DND-41 (cell line): ENCODE measurements around the gene COPS4.

Source experiments
- ATAC-seq: fragments of 200-7000 bp; cut with Tn5 transposase; 3 replicates; pipeline ENCODE4 v1.9.1; 2021; ENCODE audit warnings: low read depth; ENCODE audit not compliant: insufficient read depth
- DNase-seq: peaks from one replicate; pipeline ENCODE4 v3.0.0-alpha.2; 2020
- H2AFZ ChIP-seq: 2 replicates; pipeline ENCODE4 v1.6.0; 2012; ENCODE audit warnings: low read depth, low read length
- H3K27ac ChIP-seq: 2 replicates; pipeline ENCODE4 v1.5.1; 2012; ENCODE audit warnings: low read length, inconsistent platforms
- H3K27me3 ChIP-seq: fragments of 200-600 bp; sonication (generic); 2 replicates; pipeline ENCODE4 v1.6.0; 2012; ENCODE audit warnings: low read length, mild to moderate bottlenecking, inconsistent platforms; ENCODE audit not compliant: insufficient read depth, poor library complexity
- H3K36me3 ChIP-seq: 2 replicates; pipeline ENCODE4 v1.5.1; 2012; ENCODE audit warnings: low read length, inconsistent platforms; ENCODE audit not compliant: insufficient read depth
- H3K4me1 ChIP-seq: 2 replicates; pipeline ENCODE4 v1.5.1; 2012; ENCODE audit warnings: mild to moderate bottlenecking, low read length; ENCODE audit not compliant: insufficient read depth
- H3K4me2 ChIP-seq: 2 replicates; pipeline ENCODE4 v1.6.0; 2012; ENCODE audit warnings: mild to moderate bottlenecking, moderate library complexity, low read length, inconsistent platforms; ENCODE audit not compliant: insufficient read depth
- H3K4me3 ChIP-seq, 2 experiments: fragments of 200-600 bp in 1 of 2; shearing (Covaris generic) in 1 of 2; 2 replicates each; pipeline ENCODE4 v1.5.1; 2012 to 2016; ENCODE audit warnings: inconsistent platforms in 2 of 2, low read length in 2 of 2, mild to moderate bottlenecking in 2 of 2, low read depth in 1 of 2, moderate library complexity in 1 of 2
- H3K79me2 ChIP-seq: 2 replicates; pipeline ENCODE4 v1.6.0; 2012; ENCODE audit warnings: low read length, inconsistent platforms; ENCODE audit not compliant: insufficient read depth
- H3K9ac ChIP-seq: 2 replicates; pipeline ENCODE4 v1.6.0; 2012; ENCODE audit warnings: low read depth, mild to moderate bottlenecking, inconsistent platforms, low read length, moderate library complexity
- H3K9me3 ChIP-seq: 2 replicates; pipeline ENCODE4 v1.5.1; 2012; ENCODE audit warnings: low read length, moderate library complexity, mild to moderate bottlenecking, inconsistent platforms; ENCODE audit not compliant: insufficient read depth, severe bottlenecking
- H4K20me1 ChIP-seq: 2 replicates; pipeline ENCODE4 v1.6.0; 2012; ENCODE audit warnings: low read length; ENCODE audit not compliant: insufficient read depth
- EZH2 ChIP-seq: IDR thresholded peaks from 3 replicates; pipeline ENCODE4 v1.6.1; 2012; ENCODE audit warnings: borderline replicate concordance, low read depth, mild to moderate bottlenecking, moderate library complexity, low read length, inconsistent platforms; ENCODE audit not compliant: severe bottlenecking
- TF ChIP-seq, protein P1 (sequence below): IDR thresholded peaks from 2 replicates; pipeline ENCODE4 v1.5.1; 2012; ENCODE audit warnings: borderline replicate concordance, low read length, moderate library complexity, mild to moderate bottlenecking; ENCODE audit not compliant: poor library complexity, severe bottlenecking; ENCODE audit errors: extremely low read depth

The COPS4 gene

DNA sequence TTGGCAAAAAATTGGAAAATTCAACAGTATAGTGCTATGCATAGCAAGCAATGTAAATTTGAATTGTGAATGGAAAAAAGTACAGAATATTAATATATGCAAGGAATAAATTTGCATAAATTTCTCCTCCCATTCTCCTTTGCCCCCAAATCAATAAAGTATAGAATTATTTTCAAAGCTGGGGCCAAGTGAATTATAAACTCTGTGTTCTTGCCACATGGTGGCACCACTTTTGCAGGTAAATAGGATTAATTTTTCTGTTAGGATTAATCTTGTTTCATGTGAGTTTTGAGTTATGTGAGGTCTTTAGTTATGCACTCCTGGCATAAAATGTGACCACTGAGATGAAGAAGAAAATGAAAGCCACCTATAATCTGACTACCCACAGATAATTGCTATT is 19.9 kb downstream of the COPS4 start:
- Histone ChIP-seq H3K4me3 (no peak overlapping the region), H3K36me3 (peaks cover 57% of the 10 kb centered on the region), H3K4me1 (no peaks in the 10 kb centered on the region), H3K9me3 (no peaks in the 10 kb centered on the region), H4K20me1 (no peaks in the 10 kb centered on the region), H3K4me2 (no peak overlapping the region), H3K79me2 (no peaks in the 10 kb centered on the region), H3K27me3 (no peaks in the 10 kb centered on the region), H3K9ac (no peak overlapping the region), H2AFZ (no peak overlapping the region), H3K27ac (no peak overlapping the region)
- TF ChIP-seq EZH2, result no peak
- TF ChIP-seq, protein P1, sequence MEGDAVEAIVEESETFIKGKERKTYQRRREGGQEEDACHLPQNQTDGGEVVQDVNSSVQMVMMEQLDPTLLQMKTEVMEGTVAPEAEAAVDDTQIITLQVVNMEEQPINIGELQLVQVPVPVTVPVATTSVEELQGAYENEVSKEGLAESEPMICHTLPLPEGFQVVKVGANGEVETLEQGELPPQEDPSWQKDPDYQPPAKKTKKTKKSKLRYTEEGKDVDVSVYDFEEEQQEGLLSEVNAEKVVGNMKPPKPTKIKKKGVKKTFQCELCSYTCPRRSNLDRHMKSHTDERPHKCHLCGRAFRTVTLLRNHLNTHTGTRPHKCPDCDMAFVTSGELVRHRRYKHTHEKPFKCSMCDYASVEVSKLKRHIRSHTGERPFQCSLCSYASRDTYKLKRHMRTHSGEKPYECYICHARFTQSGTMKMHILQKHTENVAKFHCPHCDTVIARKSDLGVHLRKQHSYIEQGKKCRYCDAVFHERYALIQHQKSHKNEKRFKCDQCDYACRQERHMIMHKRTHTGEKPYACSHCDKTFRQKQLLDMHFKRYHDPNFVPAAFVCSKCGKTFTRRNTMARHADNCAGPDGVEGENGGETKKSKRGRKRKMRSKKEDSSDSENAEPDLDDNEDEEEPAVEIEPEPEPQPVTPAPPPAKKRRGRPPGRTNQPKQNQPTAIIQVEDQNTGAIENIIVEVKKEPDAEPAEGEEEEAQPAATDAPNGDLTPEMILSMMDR, result peak; percentile 49
- no peak for ATAC-seq
- no peak for DNase-seq

DNA sequence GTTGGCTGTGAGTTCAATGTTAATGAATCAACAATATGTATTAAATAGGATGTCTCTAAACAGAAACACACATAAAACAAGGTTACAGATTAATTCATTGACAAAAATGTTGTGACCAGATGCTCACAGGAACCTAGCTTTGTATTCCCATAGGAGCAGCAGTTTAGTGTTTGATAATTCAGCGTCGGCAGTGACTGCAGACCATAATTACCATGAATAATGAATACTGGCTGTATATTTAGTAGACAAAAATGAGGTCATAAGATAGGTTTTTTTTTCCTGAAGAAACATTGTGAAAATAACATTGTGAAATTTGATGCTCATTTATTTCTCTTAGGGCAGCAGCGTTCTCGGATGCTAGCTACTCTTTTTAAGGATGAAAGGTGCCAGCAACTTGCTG is 27.8 kb downstream of the COPS4 start:
- no peaks in the 10 kb centered on the region for H3K4me1 ChIP-seq
- H4K20me1 ChIP-seq, result no peaks in the 10 kb centered on the region
- H3K9ac ChIP-seq, result no peak overlapping the region
- H3K4me2 ChIP-seq, result no peak overlapping the region
- H3K27ac ChIP-seq, result no peak overlapping the region
- no peaks in the 10 kb centered on the region for H3K27me3 ChIP-seq
- H2AFZ ChIP-seq, result no peak overlapping the region
- H3K36me3 ChIP-seq, result peaks cover 72% of the 10 kb centered on the region
- no peak overlapping the region for H3K4me3 ChIP-seq
- DNase-seq (no peak), ATAC-seq (no peak)
- no peaks in the 10 kb centered on the region for H3K9me3 ChIP-seq
- TF ChIP-seq, protein P1, result no peak
- no peak for TF ChIP-seq EZH2
- H3K79me2 ChIP-seq, result no peaks in the 10 kb centered on the region

DNA sequence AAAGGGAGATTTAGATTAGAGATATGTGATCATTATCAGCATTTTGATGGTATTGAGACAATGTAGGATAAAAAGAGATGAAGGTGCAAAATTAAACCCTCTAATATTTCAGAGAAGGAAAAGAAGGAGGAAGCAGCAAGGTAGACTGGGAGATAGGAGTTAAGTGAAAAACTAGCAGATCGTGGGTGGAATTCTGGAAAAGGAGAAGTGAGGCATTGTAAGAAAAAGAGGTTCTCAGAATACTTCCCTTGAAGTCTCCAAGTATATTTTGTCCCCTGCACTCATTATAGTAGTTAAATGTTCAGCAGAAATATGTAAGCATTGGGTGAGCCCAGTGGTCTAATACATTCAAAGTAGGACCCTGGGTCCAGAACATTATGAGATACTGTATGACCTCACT is 30.3 kb downstream of the COPS4 start:
- no peak overlapping the region for H2AFZ ChIP-seq
- H3K4me1 ChIP-seq, result no peaks in the 10 kb centered on the region
- no peaks in the 10 kb centered on the region for H3K27me3 ChIP-seq
- TF ChIP-seq EZH2, result no peak
- TF ChIP-seq, protein P1, result no peak
- DNase-seq (no peak), ATAC-seq (no peak)
- H3K9me3 ChIP-seq, result no peaks in the 10 kb centered on the region
- no peaks in the 10 kb centered on the region for H3K79me2 ChIP-seq
- H3K4me3 ChIP-seq, result no peak overlapping the region
- H4K20me1 ChIP-seq, result no peaks in the 10 kb centered on the region
- H3K27ac ChIP-seq, result no peak overlapping the region
- H3K9ac ChIP-seq, result no peak overlapping the region
- peaks cover 83% of the 10 kb centered on the region for H3K36me3 ChIP-seq
- H3K4me2 ChIP-seq, result no peak overlapping the region
